ENCODE data around the gene ANKS1A. TPM values are rescaled to one million over a fixed set of nuclear protein-coding genes. Genes with fewer than 3 reads are reported as not detected.

The ANKS1A gene
- total RNA-seq, 3 donors from 2014 or later (not counting 1 experiment from before 2014, with no cell fraction given) = 10.4 to 11.5 (median 10.9) TPM

GRCh38 chr6:35021004-35021403 lies 131.9 kb downstream of the ANKS1A start:
- Mint-ChIP-seq H3K9me3 (no peaks in the 10 kb centered on the region), H3K27ac (no peak overlapping the region), H3K4me3 (no peak overlapping the region), H3K27me3 (ENCODE audit: low read depth in 2 of 2) (no peaks in the 10 kb centered on the region), H3K36me3 (no peaks in the 10 kb centered on the region), H3K4me1 (peaks cover 4 to 8% of the 10 kb centered on the region in 2 donors)
- H3K27ac ChIP-seq (ENCODE audit: low read length) = no peak overlapping the region
- H3K36me3 ChIP-seq (ENCODE audit: control insufficient read depth, insufficient read depth, low read length) = peaks cover 15% of the 10 kb centered on the region
- H3K27me3 ChIP-seq (ENCODE audit: control insufficient read depth, insufficient read depth, low read length) = no peaks in the 10 kb centered on the region
- no peak overlapping the region for H3K4me3 ChIP-seq (ENCODE audit: low read length)
- ATAC-seq (no peak), DNase-seq (no peak)
- no peaks in the 10 kb centered on the region for H3K9me3 ChIP-seq (ENCODE audit: control insufficient read depth, insufficient read depth, low read length)
- H3K4me1 ChIP-seq (ENCODE audit: control insufficient read depth, insufficient read depth, low read length) = no peaks in the 10 kb centered on the region
- intact Hi-C loops (cut with micrococcal nuclease) = no loop called here
- 91% methylated on average over 3 of the region's 3 CpGs for WGBS (ENCODE audit: insufficient coverage)
- TF ChIP-seq CTCF (IDR thresholded peaks at IDR 0.05) = no peak

GRCh38 chr6:35023091-35024000 lies 134.3 kb downstream of the ANKS1A start:
- H3K4me3 Mint-ChIP-seq = no peak overlapping the region
- H3K4me1 Mint-ChIP-seq = peaks cover 9 to 12% of the 10 kb centered on the region in 2 donors
- no peak overlapping the region for H3K27ac ChIP-seq (ENCODE audit: low read length)
- H3K27me3 Mint-ChIP-seq (ENCODE audit: low read depth in 2 of 2) = no peaks in the 10 kb centered on the region
- no peaks in the 10 kb centered on the region for H3K9me3 ChIP-seq (ENCODE audit: control insufficient read depth, insufficient read depth, low read length)
- H3K4me1 ChIP-seq (ENCODE audit: control insufficient read depth, insufficient read depth, low read length) = no peaks in the 10 kb centered on the region
- intact Hi-C loops (cut with micrococcal nuclease) = no loop called here
- no peak overlapping the region for H3K4me3 ChIP-seq (ENCODE audit: low read length)
- no peaks in the 10 kb centered on the region for H3K27me3 ChIP-seq (ENCODE audit: control insufficient read depth, insufficient read depth, low read length)
- ATAC-seq = no peak
- H3K36me3 ChIP-seq (ENCODE audit: control insufficient read depth, insufficient read depth, low read length) = peaks cover 8% of the 10 kb centered on the region
- H3K9me3 Mint-ChIP-seq = no peaks in the 10 kb centered on the region
- DNase-seq = no peak
- H3K27ac Mint-ChIP-seq = no peak overlapping the region
- no peak for TF ChIP-seq CTCF (IDR thresholded peaks at IDR 0.05)
- H3K36me3 Mint-ChIP-seq = no peaks in the 10 kb centered on the region
- WGBS (ENCODE audit: insufficient coverage) = 90% methylated on average over 4 of the region's 5 CpGs

GRCh38 chr6:35024551-35025054 lies 135.5 kb downstream of the ANKS1A start:
- intact Hi-C loops (cut with micrococcal nuclease) = no loop called here
- Histone ChIP-seq H3K27ac (ENCODE audit: low read length) (no peak overlapping the region), H3K4me3 (ENCODE audit: low read length) (no peak overlapping the region), H3K27me3 (ENCODE audit: control insufficient read depth, insufficient read depth, low read length) (no peaks in the 10 kb centered on the region), H3K36me3 (ENCODE audit: control insufficient read depth, insufficient read depth, low read length) (no peaks in the 10 kb centered on the region), H3K9me3 (ENCODE audit: control insufficient read depth, insufficient read depth, low read length) (no peaks in the 10 kb centered on the region), H3K4me1 (ENCODE audit: control insufficient read depth, insufficient read depth, low read length) (no peaks in the 10 kb centered on the region)
- peaks cover 15 to 20% of the 10 kb centered on the region in 2 donors for H3K4me1 Mint-ChIP-seq
- ATAC-seq (no peak), DNase-seq (no peak)
- 85% methylated on average over 4 of the region's 4 CpGs for WGBS (ENCODE audit: insufficient coverage)
- H3K9me3 Mint-ChIP-seq = no peaks in the 10 kb centered on the region
- no peak for TF ChIP-seq CTCF (IDR thresholded peaks at IDR 0.05)
- H3K27me3 Mint-ChIP-seq (ENCODE audit: low read depth in 2 of 2) = no peaks in the 10 kb centered on the region
- H3K27ac Mint-ChIP-seq = no peak overlapping the region
- H3K36me3 Mint-ChIP-seq = no peaks in the 10 kb centered on the region
- H3K4me3 Mint-ChIP-seq = no peak overlapping the region

Measured in natural killer cell (primary cell).